Esophagus muscularis mucosa (tissue), 4 donors: Measurements from ENCODE around the gene ARHGDIA.

Experiments used
- CTCF ChIP-seq, 3 experiments: fragments of 200-600 bp in 2 of 3; fragments of 450-650 bp in 1 of 3; sonication (generic) in 2 of 3; IDR thresholded peaks; one replicate each; pipeline ENCODE4 v1.5.1; 2017 to 2019; ENCODE audit warnings: antibody characterized with exemption in 3 of 3, mild to moderate bottlenecking in 2 of 3, moderate library complexity in 1 of 3
- EP300 ChIP-seq: sonication (generic); formaldehyde crosslinking; IDR thresholded peaks from one replicate; pipeline ENCODE4 v1.6.1; 2017; ENCODE audit warnings: antibody characterized with exemption
- POLR2A ChIP-seq: fragments of 450-650 bp; IDR thresholded peaks from one replicate; pipeline ENCODE4 v1.6.1; 2017; ENCODE audit warnings: antibody characterized with exemption, moderate library complexity, mild to moderate bottlenecking, low read depth

- TF ChIP-seq CTCF (IDR thresholded peaks at IDR 0.05) (no peak), POLR2A (no peak), EP300 (no peak)
These were observed 32.3 kb downstream of the ARHGDIA start for GRCh38 chr17:81838753-81839255.
